Fibroblast of lung (primary cell): ENCODE measurements around the gene CASP6.

Source experiments
- CTCF ChIP-seq, 2 donors: IDR thresholded peaks in 1 of 2; conservative IDR thresholded peaks in 1 of 2; 1 replicate in 1 of 2; 2 replicates in 1 of 2; pipeline ENCODE4 v1.5.1; 2011 to 2012; ENCODE audit warnings: low read length in 2 of 2, control low read depth in 1 of 2, inconsistent platforms in 1 of 2, low read depth in 1 of 2, mild to moderate bottlenecking in 1 of 2
- EZH2 ChIP-seq: IDR thresholded peaks from 2 replicates; pipeline ENCODE4 v1.5.1; 2012; ENCODE audit warnings: low read length, control low read depth, mild to moderate bottlenecking; ENCODE audit errors: missing control alignments

- TF ChIP-seq CTCF (conservative IDR thresholded peaks at IDR 0.05 in 1 of 2, IDR thresholded peaks at IDR 0.05 in 1 of 2; ENCODE audit: low read depth in 1 of 2, low read length in 2 of 2): no peak
- no peak for TF ChIP-seq EZH2
These were observed 29.9 kb downstream of the CASP6 start for GRCh38 chr4:109673303-109673702.
